GM19438 (cell line): ENCODE results near the gene CAMTA1.

ENCODE experiments used
- ATAC-seq: cut with Tn5 transposase; IDR thresholded peaks from one replicate; pipeline ENCODE4 v1.9.1; 2021; ENCODE audit warnings: low read depth; ENCODE audit not compliant: unreplicated experiment

The CAMTA1 gene

DNA sequence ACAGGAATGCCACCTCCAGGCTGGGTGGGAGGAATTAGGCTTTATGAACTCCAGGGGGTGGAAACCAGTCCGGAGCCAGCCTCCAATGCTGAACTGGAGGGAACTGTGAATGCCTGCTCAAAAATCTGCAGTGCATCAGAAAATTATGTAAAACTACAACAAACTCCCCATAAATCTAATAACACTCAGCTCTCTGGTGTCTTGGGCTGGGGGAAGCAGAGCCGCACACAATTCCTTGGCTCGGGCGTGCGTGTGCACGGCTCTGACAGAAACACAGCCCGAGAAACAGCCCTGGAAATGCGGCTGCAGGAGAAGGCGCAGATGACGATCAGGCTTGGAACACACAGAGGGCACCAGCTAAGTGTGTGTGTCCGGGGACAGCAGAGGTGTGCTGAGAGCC lies 858.3 kb downstream of the CAMTA1 start:
- no peak for ATAC-seq

GRCh38 chr1:7644086-7644485 lies 858.8 kb downstream of the CAMTA1 start:
- ATAC-seq, result no peak

DNA sequence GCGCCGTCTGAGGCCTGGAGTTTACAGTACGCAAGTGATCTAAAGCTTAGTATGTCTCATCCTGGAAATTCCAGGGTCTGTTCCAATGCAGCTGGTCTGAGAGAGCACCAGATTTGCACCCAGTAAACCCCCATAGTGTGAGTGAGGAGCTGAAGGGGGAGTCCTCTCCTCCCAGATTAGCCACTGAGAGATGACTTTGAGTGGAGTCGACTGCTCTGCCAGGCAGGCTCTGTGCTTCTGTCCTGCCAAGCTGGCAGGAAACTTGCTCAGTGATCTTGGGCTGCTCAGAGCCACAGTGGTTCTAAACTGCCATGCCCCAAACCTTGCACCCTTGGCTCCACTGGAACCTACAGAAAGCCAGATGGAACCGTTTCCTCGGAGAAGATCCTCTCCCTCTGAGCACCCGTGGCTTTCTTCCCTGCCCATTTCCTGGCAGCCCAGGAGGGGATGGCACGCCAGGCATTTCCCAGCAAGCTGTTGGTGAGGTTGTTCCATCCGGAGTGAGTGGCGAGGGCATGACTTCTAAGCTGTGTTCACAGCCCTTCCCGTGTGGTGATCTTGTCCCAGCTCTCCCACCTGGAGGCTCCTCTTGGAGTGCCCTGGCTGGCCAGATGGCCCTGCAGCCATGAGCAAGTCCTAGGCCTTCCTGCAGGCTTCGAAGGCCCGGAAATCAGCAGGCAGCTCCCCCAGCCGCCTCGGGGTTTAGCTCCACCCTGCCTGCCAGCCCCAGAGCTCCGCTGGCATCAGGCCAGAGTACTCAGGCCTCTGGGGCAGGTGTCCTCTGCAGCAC lies 859.9 kb downstream of the CAMTA1 start:
- no peak for ATAC-seq

GRCh38 chr1:7645751-7646048 lies 860.4 kb downstream of the CAMTA1 start:
- no peak for ATAC-seq

- no peak for ATAC-seq
Measured at GRCh38 chr1:7646164-7646563, 860.9 kb downstream of the CAMTA1 start.

- no peak for ATAC-seq
Measured at GRCh38 chr1:7646981-7647901, 862.0 kb downstream of the CAMTA1 start.

DNA sequence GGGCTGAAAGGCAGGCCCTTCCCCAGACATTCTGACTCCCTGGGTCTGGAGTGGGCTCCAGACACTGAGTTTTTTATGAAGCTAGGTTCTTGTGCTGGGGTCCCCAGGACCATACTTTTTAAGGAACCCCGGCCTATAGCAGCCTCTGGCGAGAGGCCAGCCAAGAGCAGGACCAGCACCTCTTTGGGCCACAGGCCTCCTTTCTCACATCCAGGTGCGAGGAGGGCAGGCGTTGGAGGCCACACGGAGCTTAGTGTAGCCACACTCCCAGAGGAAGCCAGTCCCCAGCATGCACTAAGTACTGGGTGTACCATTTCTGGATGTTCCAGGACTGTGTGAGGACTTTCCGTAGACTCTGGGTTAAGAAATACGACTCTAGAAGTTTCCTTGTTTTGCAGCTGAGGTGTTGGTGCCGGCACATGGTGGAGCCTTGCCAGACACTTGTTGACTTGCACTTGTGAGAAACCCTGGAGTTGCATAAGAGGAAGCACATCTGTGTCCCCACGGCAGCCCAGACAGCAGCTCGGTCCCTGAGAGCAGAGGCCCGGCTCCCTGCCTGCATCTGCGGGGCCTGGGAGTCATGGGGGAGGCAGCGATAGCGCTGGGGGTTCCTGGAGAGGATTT lies 863.6 kb downstream of the CAMTA1 start:
- no peak for ATAC-seq

DNA sequence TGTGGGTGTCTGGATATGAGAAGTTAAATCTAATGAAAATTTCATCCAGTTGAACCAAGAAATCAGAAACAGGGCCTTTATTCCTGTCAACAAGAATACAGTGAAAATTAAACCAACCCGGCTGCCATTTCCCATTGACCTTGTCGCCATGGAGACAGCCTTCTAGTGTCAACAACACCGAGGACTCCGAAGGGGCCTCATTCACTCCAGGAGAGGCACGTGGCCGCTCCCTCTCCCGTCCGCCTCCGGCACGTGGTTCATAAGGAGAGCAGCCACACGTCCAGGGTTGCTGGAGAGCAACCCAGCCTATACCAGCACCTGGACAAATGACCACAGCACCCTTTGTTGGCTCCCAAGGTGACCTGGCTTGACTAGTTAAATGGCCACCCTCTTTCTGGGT lies 865.5 kb downstream of the CAMTA1 start:
- ATAC-seq, result no peak

DNA sequence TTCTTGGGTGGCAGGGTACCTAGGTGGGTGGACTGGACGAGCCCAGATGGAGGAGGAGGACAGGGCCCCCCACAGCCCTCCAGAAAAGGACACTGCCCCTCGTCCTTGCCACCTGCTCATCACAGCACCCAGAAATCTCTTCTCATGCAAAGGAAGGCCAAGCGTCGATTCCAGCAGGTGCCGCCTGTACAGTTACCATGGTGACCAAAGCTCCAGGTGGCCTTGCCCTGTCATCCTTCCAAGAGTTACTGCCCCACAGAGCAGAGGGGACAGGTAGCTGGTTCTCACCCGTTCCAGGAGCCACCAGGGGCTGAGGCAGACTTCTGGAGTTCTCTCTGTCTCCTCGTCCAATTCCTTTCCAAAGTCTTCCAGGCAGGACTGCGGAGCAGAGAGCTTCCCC lies 865.9 kb downstream of the CAMTA1 start:
- ATAC-seq, result no peak

GRCh38 chr1:7652061-7652460 lies 866.8 kb downstream of the CAMTA1 start:
- ATAC-seq, result no peak

DNA sequence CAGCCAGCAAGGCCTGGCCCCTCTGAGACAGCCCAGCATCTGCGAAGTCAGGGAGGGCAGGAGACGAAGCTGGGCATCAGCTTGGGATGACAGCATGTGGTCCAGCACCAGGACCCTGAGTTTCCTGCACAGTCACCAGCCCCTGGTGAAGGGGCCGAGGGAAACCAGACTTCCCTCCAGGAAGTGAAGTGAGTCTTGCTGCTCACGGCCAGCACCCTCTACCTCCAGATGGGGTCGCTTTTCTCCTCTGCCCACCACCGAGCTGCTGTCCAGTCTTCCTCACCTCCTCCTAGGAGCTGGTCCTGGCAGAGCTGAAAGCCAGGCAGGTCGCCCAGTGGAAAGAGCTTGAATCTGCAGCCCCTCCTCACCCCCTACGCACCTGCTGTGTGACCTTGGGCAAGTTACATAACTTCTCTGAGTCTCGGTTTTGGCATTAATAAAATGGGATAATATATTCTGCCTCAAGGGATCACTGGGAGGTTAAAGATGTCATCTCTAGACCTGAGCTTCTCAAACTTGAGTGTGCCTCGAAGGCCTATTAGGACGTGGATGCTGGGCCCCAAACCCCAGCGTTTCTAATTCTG lies 867.4 kb downstream of the CAMTA1 start:
- no peak for ATAC-seq

GRCh38 chr1:7654725-7655124 lies 869.5 kb downstream of the CAMTA1 start:
- no peak for ATAC-seq

DNA sequence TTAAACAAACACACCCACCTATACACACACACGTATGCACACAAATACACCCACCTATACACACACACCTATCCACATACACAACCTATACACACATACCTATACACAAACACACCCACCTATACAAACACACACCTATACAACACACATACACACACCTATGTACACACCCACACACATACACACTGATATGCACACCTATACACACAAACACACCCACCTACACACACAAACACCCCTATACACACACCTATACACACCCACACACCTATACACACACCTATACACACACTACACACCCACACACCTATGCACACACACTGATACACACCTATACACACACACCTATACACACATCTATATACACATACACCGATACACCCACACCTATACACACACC lies 870.1 kb downstream of the CAMTA1 start:
- no peak for ATAC-seq

DNA sequence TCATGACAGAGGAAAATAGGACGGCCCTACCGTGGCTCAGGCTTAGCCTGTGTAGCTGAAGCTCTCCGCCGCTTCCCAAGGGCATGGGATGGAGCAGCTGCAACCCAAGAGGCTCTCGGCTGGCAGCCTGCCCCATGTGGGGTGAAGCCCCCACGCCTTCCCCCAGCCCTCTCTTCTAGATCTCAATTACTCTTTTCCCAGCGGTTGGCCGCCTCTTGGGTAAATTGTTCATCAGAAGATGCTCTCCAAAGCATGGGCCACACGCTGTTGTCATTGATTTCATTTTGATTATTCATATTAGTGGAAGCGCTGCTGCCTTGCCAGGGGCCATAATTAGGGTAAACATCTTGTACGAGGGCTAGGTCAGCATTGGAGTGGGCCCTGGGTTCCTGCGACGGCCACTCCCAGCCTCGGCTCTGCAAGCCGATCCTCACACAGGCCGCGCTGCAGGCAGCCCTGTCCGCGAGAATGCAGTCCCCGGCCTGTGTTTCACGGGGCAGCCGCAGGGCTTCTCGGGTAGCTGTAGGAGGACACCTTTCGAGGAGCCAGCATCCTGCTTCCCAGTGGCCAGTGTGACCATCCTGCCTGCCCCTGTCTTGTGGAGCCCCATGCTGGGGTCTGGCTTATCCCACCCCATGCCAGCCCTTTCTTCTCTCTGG lies 871.4 kb downstream of the CAMTA1 start:
- ATAC-seq, result no peak

GRCh38 chr1:7657287-7658016 lies 872.2 kb downstream of the CAMTA1 start:
- no peak for ATAC-seq

DNA sequence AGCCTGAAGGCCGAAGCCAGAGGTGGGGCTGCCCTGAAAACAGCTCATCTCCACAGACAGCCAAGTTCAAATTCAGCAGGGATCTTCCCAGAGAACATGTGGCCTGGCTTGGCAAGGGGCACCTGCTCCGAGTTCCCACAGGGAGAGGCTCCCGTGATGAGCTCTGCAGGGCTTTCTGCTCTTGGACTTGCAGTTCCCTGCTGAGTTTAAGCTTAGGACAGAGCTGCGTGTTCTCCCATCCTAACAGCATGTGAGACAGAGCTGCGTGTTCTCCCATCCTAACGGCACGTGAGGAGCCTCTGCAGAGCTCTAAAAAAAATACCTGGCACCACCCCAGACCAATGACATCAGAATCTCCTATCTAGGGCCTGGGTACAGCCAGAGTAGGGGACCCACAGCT lies 872.8 kb downstream of the CAMTA1 start:
- ATAC-seq, result no peak

GRCh38 chr1:7659514-7659913 lies 874.3 kb downstream of the CAMTA1 start:
- ATAC-seq, result no peak

DNA sequence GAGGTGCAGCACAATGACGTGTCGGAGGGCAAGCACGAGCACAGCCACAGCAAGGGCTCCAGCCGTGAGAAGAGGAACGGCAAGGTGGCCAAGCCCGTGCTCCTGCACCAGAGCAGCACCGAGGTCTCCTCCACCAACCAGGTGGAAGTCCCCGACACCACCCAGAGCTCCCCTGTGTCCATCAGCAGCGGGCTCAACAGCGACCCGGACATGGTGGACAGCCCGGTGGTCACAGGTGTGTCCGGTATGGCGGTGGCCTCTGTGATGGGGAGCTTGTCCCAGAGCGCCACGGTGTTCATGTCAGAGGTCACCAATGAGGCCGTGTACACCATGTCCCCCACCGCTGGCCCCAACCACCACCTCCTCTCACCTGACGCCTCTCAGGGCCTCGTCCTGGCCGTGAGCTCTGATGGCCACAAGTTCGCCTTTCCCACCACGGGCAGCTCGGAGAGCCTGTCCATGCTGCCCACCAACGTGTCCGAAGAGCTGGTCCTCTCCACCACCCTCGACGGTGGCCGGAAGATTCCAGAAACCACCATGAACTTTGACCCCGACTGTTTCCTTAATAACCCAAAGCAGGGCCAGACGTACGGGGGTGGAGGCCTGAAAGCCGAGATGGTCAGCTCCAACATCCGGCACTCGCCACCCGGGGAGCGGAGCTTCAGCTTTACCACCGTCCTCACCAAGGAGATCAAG lies 878.3 kb downstream of the CAMTA1 start:
- no peak for ATAC-seq

DNA sequence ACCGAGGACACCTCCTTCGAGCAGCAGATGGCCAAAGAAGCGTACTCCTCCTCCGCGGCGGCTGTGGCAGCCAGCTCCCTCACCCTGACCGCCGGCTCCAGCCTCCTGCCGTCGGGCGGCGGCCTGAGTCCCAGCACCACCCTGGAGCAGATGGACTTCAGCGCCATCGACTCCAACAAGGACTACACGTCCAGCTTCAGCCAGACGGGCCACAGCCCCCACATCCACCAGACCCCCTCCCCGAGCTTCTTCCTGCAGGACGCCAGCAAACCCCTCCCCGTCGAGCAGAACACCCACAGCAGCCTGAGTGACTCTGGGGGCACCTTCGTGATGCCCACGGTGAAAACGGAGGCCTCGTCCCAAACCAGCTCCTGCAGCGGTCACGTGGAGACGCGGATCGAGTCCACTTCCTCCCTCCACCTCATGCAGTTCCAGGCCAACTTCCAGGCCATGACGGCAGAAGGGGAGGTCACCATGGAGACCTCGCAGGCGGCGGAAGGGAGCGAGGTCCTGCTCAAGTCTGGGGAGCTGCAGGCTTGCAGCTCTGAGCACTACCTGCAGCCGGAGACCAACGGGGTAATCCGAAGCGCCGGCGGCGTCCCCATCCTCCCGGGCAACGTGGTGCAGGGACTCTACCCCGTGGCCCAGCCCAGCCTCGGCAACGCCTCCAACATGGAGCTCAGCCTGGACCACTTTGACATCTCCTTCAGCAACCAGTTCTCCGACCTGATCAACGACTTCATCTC lies 879.1 kb downstream of the CAMTA1 start:
- no peak for ATAC-seq
